B cell (primary cell): ENCODE measurements around the gene DUS2.

Experiments used
- EZH2 ChIP-seq: IDR thresholded peaks from 2 replicates; pipeline ENCODE4 v1.6.1; 2012; ENCODE audit warnings: borderline replicate concordance, low read depth, mild to moderate bottlenecking, moderate library complexity, low read length; ENCODE audit not compliant: insufficient read depth, poor library complexity, severe bottlenecking
- TF ChIP-seq, protein P1 (sequence below): fragments of 200-600 bp; IDR thresholded peaks from one replicate; pipeline ENCODE4 v1.8.0; 2022; ENCODE audit warnings: antibody characterized with exemption, mild to moderate bottlenecking

DNA sequence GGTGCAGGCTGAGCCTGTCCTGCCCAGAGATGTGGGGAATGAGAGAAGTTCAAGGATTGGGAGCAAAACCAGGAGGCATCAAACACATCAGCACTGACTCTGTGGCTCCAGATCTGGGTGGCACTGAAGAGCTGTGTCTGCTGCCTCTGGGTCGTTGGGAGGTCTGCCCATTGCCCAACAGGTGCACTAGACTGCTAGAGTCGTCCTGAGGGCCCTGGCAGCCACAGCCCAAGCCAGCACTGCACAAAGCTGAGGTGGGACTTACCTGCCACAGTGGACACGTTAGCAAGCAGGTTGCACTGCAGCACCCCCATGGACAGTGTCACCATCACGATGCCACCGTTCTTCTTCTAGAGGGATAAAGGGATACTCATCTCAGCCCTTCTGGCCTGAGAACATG, 46.1 kb upstream of the DUS2 start:
- TF ChIP-seq, protein P1, sequence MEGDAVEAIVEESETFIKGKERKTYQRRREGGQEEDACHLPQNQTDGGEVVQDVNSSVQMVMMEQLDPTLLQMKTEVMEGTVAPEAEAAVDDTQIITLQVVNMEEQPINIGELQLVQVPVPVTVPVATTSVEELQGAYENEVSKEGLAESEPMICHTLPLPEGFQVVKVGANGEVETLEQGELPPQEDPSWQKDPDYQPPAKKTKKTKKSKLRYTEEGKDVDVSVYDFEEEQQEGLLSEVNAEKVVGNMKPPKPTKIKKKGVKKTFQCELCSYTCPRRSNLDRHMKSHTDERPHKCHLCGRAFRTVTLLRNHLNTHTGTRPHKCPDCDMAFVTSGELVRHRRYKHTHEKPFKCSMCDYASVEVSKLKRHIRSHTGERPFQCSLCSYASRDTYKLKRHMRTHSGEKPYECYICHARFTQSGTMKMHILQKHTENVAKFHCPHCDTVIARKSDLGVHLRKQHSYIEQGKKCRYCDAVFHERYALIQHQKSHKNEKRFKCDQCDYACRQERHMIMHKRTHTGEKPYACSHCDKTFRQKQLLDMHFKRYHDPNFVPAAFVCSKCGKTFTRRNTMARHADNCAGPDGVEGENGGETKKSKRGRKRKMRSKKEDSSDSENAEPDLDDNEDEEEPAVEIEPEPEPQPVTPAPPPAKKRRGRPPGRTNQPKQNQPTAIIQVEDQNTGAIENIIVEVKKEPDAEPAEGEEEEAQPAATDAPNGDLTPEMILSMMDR = no peak
- TF ChIP-seq EZH2 = no peak
